ENCODE measurements around the gene DDX55. TPM values are rescaled to one million over a fixed set of nuclear protein-coding genes. Genes with fewer than 3 reads are reported as not detected.

The DDX55 gene
- 15.5 and 16.4 TPM in 2 replicates for total RNA-seq

GRCh38 chr12:123601602-123602489, at the start of gene DDX55:
TSS of gene DDX55 (plus strand) at chr12:123602099. CDS start at chr12:123602149, 50 bp downstream.

GRCh38 chr12:123633379-123634141, 31.7 kb downstream of the DDX55 start, which contains the start of the genes EIF2B1 and GTF2H3:
TSS of gene EIF2B1 (minus strand) at chr12:123633686. CDS start at chr12:123633557, 129 bp downstream.
TSS of gene GTF2H3 (plus strand) at chr12:123633829. CDS start at chr12:123633860, 31 bp downstream.

Other genes with a start within 250 kb of the DDX55 start
- gene SBNO1, start 237.3 kb upstream of the DDX55 start, total RNA-seq = 23.7 and 30.5 TPM in 2 replicates
- 56.3 and 61.2 TPM in 2 replicates for gene KMT5A, start 218.0 kb upstream of the DDX55 start, total RNA-seq
- 3.8 and 4.0 TPM in 2 replicates for gene RILPL2, start 165.4 kb upstream of the DDX55 start, total RNA-seq
- 23.8 and 32.4 TPM in 2 replicates for gene SNRNP35, start 144.0 kb upstream of the DDX55 start, total RNA-seq
- 7.1 and 7.3 TPM in 2 replicates for gene RILPL1, start 68.4 kb upstream of the DDX55 start, total RNA-seq
- 369 and 390 TPM in 2 replicates for gene TMED2, start 17.5 kb upstream of the DDX55 start, total RNA-seq
- 59.0 and 75.6 TPM in 2 replicates for gene EIF2B1, start 31.6 kb downstream of the DDX55 start, total RNA-seq
- gene GTF2H3, start 31.7 kb downstream of the DDX55 start, total RNA-seq = 48.1 and 49.2 TPM in 2 replicates
- 10.8 and 12.4 TPM in 2 replicates for gene TCTN2, start 69.0 kb downstream of the DDX55 start, total RNA-seq
- gene ATP6V0A2, start 110.3 kb downstream of the DDX55 start, total RNA-seq = 15.3 and 22.7 TPM in 2 replicates
- gene DNAH10, start 160.2 kb downstream of the DDX55 start, total RNA-seq = 0.15 and 0.17 TPM in 2 replicates

Measured in smooth muscle cell of trachea (primary cell).